ENCODE measurements around the gene CCDC158. TPM values are rescaled to one million over a fixed set of nuclear protein-coding genes. Genes with fewer than 3 reads are reported as not detected.

CCDC158 gene
- total RNA-seq, 1 experiment from 2014 or later = not detected

DNA sequence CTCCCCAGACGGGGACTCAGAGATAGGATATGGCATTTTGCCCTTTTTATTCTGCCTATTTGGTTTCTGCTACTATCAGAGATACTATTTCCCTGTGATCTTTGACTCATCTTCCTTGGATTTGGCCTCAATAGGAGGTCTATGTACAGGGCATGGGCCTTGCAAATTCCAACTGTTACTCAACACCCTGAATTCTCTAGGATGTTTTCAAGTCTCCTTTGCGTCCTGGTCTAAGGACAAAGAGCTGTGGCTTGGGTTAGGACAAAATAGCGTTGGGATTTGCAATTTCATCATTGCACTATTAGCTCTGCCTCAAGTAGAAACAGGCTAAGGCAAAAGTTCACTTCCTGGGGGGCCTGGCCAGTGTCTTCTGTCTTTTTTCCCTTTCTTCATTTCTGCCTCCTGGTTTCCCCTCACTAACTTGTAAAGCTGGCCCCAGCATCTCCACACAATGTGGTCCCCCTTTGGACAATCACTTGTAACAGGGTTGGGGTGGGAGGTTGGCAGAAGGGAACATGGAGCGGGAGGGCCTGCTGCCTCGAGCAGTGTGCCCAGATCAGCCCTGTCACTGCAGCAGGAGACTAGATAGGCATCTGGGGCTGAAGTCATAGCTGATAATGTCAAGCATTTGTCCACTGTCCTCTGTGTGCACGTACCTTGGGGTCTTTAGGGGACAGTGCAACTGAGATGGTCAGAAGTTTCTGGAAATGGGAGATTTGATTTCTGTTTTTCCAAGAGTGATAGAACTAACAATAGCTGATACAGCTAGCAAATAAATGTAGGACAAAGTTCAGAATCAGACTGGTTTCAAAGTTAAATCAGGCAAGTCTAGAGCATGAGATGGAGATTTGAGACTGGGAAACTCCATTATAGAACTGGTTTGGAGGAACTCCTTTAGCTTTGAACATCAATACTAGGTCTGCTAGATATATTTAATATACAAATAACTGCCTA lies 140.2 kb downstream of the CCDC158 start:
- no peak for DNase-seq (ENCODE audit: low spot score)

DNA sequence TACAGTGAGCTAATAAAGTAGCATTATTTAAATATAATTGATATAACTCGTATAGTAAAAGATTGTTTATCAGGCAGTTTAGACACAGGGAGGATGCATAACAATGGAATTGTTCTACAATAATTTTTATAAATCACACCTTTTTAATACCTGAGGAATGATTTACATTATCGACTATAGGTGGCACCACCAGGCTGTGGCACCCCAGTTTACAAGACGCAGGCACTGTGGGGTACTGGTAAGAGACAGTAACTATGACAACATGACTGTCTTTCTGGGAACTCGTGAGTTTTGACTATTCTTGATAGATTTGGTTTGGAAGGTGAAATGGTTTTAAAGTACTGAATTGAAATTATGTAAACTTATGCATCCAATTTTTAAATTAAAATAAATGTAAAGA lies 141.5 kb downstream of the CCDC158 start:
- DNase-seq (ENCODE audit: low spot score) = no peak

DNA sequence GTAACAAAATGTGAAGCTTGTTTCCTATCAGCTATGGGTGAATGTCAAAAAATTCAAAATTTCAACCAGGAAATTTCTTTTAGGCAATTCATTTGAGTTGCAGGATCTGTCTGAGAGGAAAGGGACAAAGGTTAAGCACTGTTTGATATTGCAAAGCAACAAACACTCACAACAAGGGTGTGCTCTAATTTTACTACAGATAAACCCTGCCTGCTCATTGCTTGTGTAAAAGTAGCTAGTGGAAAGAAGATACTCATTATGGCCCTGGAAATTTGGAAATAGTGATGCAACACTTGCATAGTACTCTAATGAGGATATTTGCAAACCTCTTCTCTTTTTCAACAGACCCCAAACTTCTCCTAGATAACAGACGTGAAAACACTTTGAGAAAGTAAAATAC lies 142.4 kb downstream of the CCDC158 start:
- no peak for DNase-seq (ENCODE audit: low spot score)

DNA sequence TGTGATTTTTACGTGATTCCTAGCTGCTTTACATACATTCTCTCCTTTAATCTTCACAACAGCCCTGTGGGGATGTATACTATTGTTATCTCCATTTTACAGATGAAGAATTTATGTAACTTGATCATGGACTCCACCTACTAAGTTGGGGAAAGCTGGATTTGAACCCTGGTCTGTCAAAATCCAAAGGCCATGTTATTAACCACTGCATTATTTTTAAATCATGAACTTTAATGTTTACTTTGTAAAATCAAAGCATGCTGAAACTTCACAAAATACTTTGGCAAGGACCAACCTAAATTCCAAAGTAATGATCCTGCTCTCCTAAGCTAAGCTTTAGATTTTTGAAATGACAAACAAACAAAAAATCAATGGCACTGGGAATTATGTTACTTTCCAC lies 143.3 kb downstream of the CCDC158 start:
- DNase-seq (ENCODE audit: low spot score) = no peak

DNA sequence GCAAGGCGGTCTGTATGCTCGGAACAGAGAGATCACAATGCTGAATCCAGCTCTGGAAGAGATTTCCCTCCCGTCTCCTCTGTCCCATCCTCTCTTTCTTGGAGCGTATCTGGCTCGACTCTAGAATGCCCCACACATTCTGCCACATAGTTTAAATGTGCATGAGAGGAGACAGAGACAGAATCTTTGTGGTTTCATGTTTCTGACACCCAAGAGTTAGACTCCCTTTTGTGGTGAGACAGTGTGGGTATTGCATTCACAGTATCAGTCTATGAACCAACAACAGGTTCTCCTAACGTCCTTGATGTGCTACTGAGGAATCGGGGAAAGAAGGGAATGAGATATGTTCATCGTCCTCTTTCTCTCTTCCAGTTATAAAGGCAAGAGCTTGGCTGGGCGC lies 144.1 kb downstream of the CCDC158 start:
- DNase-seq (ENCODE audit: low spot score) = no peak

DNA sequence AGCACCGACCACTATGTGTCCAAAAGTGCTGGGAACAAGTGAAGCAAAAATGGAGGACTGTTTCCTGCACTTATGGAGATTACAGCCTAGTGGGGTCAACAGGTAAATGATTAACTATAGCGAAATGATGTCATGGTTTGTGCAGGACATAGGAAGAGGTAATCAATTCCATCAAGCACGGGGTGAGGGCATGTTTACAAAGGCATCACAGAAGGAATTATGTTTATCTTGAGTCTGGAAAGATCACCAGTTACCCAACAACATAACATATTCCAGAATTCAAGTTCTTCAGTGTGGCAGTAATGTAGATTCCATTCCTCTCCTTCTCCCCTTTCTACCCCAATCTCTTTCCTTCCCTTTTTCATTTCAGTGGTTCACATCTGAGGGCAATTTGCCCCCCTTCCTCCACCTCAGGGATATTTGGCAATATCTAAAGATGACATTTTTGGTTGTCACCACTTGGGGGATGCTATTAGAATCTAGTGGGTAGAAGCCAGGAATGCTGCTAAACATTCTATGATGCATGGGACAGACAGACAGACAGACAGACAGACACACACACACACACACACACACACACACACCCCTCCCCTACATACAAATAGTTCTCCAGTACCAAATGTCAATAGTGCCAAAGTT lies 145.3 kb downstream of the CCDC158 start:
- DNase-seq (ENCODE audit: low spot score) = no peak

DNA sequence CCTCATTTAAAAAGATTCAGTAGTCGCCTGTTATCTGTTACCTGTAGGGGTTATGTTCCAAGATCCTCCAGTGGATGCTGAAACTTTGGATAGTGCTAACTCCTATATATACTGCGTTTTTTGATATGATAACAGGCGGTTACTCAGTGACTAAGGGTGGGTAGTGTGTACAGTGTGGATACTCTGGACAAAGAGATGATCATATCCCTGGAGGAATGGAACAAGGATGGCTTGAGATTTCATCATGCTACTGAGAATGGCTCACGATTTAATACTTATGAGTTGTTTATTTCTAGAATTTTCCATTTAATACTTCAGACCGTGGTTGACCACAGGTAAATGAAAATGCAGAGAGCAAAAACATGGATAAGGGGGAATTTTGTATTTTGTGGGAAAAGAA lies 147.9 kb downstream of the CCDC158 start:
- DNase-seq (ENCODE audit: low spot score) = no peak

DNA sequence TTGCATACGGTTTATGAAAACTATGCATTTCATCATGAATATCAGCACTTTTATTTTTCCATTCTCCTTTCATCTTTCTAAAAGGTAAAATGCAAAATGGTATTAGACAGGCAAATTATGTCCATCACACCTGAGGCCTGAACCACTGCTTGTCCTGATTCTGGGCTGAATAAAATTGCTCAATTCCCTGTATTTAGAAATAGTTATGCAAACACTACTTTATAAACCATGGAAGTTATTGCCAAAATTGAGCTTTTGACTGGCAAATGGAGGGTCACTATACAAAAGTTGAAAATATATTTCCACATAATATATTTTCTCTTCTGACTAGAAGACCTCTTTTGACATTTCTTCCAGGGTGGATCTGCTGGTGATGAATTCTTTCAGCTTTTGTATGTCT lies 148.4 kb downstream of the CCDC158 start:
- no peak for DNase-seq (ENCODE audit: low spot score)

DNA sequence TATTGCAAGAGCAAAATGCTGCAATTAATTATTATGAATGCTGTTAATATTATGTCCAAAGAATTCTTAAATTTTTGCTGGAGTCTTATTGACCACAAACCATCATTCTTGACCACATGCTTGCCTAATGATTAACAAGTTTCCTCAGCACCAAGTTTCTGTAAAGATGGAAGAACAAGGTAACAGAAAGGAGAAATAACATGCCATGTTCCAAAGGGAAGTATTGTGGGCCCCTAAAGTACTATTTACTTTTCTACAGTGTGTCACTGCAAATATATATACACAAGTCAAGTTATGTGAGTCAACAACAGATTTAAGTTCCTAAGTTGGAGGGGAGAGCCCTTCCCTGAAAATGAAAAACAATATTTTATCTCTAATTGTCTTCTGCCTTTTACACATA lies 148.9 kb downstream of the CCDC158 start:
- DNase-seq (ENCODE audit: low spot score) = no peak

DNA sequence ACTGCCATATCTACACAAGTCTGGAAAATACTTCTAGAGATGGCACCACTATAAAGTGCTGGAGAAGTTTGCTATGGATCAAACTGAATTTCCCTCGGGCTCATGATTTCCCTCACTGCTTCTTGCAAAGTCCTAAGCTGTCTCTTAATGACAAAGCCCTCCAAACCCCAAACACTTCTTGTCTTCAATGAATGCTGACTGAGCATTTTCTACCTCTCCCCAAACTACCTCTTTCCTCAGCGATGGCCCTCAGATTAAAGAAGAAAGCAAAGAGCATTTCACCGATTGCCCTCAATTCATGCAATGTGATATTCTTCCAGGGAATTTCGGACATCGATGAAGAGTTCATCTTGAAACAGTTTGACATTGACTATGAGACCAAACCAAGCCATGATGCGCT lies 149.7 kb downstream of the CCDC158 start:
- no peak for DNase-seq (ENCODE audit: low spot score)

DNA sequence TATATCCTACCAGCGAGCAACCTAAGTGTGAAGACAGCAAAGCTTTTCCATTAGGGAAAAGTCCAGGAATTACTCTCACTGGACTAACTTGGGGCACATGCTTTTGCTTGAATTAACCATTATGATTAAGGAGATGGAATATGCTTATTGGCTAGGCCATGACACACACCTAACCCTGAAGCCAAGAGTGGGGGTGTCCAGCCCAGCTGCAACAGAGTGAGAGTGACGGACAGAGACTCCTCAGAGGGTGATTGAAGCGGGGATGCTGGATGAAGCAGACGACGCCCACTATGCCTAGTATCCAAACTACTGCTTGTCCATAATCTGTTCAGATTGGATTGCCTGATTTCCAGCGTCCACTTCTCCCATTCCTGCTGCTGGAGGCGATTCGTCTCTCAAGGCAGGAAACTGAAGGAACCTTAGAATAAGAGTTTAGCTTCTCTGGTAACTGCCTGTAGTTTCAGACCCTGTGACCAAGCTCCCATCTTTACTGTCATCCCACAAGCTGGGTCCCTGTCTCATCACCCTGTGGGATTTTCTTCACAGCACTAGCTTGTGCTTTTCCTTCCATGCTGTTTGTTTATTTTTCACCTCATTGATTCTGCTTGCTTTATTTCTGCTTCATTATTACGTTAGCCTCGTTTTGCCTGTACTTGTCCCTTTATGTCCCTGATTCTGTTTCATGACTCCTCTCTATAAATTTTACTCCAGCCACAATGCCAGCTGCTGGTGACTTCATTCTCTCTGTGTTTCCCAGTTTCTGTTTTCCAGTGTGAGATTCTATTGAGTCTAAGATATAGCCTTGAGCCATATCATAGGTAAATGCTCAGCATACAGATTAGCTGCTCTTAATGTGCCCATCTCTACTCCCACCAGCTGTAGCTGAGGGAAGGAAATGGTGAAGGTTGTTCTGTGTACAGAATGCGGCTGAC lies 150.4 kb downstream of the CCDC158 start:
- DNase-seq (ENCODE audit: low spot score) = no peak

DNA sequence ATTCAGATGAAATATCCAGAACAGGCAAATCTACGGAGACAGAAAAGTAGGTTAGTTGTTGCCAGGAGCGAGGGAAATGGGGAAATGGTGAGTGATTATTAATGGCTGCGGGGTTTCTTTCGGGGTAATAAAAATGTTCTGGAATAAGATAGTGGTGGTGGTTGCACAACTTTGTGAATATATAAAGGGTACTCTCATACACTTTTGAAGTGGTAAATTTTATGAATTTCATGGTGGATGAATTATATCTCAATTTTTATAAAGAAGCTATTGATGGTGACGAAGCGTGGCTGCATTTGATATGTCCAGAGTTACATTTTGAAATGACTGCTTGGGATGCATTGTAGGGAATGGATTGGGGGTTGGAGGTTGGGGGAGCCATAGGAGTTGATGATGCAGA lies 153.1 kb downstream of the CCDC158 start:
- DNase-seq (ENCODE audit: low spot score) = no peak

DNA sequence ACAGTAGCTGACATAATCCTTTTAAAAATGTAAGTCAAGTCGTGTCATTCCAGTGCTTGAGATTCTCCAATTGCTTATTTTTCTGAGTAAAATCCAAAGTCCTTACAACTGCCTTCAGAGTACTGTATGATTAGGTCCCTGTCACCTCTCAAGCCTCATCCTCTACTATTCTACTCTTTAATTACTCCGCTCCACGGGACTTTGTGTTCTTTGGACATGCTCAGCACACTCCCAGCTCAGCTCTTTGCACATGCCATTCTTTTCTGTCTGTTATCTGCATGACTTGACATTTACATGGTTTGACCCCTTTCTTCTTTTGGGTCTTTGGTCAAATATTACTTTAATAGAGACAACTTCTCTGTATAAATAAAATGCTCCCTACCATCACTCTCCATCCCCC lies 154.3 kb downstream of the CCDC158 start:
- DNase-seq (ENCODE audit: low spot score) = no peak

DNA sequence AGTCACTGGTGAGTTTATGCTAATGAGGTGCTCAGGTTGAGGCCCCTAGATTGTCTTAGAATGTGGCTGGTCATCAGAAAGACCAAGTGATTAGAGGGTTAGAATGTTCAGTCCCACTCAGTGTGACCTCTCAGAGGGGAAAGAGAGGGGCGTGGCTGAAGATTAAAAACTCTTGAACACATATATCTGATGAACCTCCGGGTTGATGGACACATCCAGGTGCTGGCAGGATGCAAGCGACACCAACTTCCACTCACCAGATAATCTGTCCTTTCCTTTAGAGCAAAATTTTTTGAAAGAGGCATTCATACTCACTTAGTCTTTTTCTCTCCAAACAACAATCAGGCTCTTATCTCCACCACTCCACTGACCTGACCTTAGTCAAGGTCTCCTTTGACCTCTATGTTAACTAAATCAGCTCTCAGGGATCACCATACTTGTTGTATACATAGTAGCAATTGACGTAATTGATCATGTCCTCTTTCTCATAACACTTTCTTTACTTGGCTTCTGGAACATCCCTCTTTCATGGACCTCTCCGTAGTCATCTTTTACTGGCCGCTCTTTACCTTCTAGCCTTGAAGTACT lies 155.2 kb downstream of the CCDC158 start:
- DNase-seq (ENCODE audit: low spot score) = no peak

Other genes starting within 250 kb of the CCDC158 start
- gene SCARB2, start 207.3 kb downstream of the CCDC158 start, total RNA-seq (2014; rRNA removed; shearing (Covaris generic)) = 88.5 and 101 TPM in 2 replicates
- 3.9 and 4.9 TPM in 2 replicates for gene FAM47E, start 169.4 kb downstream of the CCDC158 start, total RNA-seq (2014; rRNA removed; shearing (Covaris generic))
- gene STBD1, start 114.4 kb downstream of the CCDC158 start, total RNA-seq (2014; rRNA removed; shearing (Covaris generic)) = 2.0 and 3.6 TPM in 2 replicates
- gene SHROOM3, start 14.1 kb upstream of the CCDC158 start, total RNA-seq (2014; rRNA removed; shearing (Covaris generic)) = 2.8 and 3.4 TPM in 2 replicates

Measured in H4 (cell line).